Esophagus (tissue), 2 donors: ENCODE data around the gene CFAP68. TPM values are rescaled to one million over a fixed set of nuclear protein-coding genes. Genes with fewer than 3 reads are reported as not detected.
"Not testable (repeated sequence)": the region's sequence is repeated elsewhere in the genome, so short reads cannot be mapped to it uniquely, and the experiment has no call there.

Experiments used
- H3K27ac ChIP-seq, 2 donors: one replicate each; pipeline ENCODE4 v1.5.1; 2013; ENCODE audit warnings: low read depth in 2 of 2, mild to moderate bottlenecking in 2 of 2, inconsistent platforms in 1 of 2, low read length in 1 of 2, moderate library complexity in 1 of 2
- H3K27me3 ChIP-seq, 2 donors: one replicate each; pipeline ENCODE4 v1.6.1; 2013; ENCODE audit warnings: low read length in 2 of 2, control low read depth in 1 of 2, mild to moderate bottlenecking in 1 of 2; ENCODE audit not compliant: insufficient read depth in 2 of 2, control insufficient read depth in 1 of 2
- H3K36me3 ChIP-seq, 2 donors: one replicate each; pipeline ENCODE4 v1.6.1; 2013; ENCODE audit warnings: low read length in 1 of 2; ENCODE audit not compliant: control insufficient read depth in 2 of 2, insufficient read depth in 2 of 2
- H3K4me1 ChIP-seq, 2 donors: one replicate each; pipeline ENCODE4 v1.6.1; 2013; ENCODE audit warnings: low read length in 1 of 2; ENCODE audit not compliant: control insufficient read depth in 2 of 2, insufficient read depth in 2 of 2
- H3K4me3 ChIP-seq, 2 donors: one replicate each; pipeline ENCODE4 v1.5.1; 2013; ENCODE audit warnings: low read length in 2 of 2, mild to moderate bottlenecking in 2 of 2, low read depth in 1 of 2, moderate library complexity in 1 of 2
- H3K9me3 ChIP-seq, 2 donors: one replicate each; pipeline ENCODE4 v1.6.1; 2013; ENCODE audit warnings: mild to moderate bottlenecking in 2 of 2, low read depth in 1 of 2, low read length in 1 of 2, moderate library complexity in 1 of 2; ENCODE audit not compliant: control insufficient read depth in 2 of 2, insufficient read depth in 1 of 2
- WGBS, 2 donors: extraction: QIAGEN DNeasy Blood & Tissue Kit; methylation state at CpG; one replicate each; pipeline ENCODE4 v1.1.7; 2013; 5-methylcytosine and 5-hydroxymethylcytosine counted together
- polyA plus RNA-seq, 2 donors: library from polyadenylated mRNA; stranded (reverse); fragments of 200-250 nt; gene quantifications; one replicate each; pipeline ENCODE4 v1.2.3, GENCODE V29; 2013
- donor health status: healthy with polysubstance abuse.
- donor health status: Bipolar disorder and iron deficiency.

Gene CFAP68
- polyA plus RNA-seq, 2 donors: 29.5 to 33.4 TPM

GRCh38 chr11:111855506-111855905, 23.8 kb upstream of the CFAP68 start:
- Histone ChIP-seq H3K4me1 (no peaks in the 10 kb centered on the region), H3K4me3 (no peak overlapping the region), H3K27ac (no peak overlapping the region), H3K36me3 (peaks cover 4 to 6% of the 10 kb centered on the region in 2 donors), H3K27me3 (no peaks in the 10 kb centered on the region), H3K9me3 (no peaks in the 10 kb centered on the region)

- Histone ChIP-seq H3K4me3 (no peak overlapping the region), H3K9me3 (no peaks in the 10 kb centered on the region), H3K36me3 (peaks cover 4 to 8% of the 10 kb centered on the region in 2 donors), H3K4me1 (no peaks in the 10 kb centered on the region), H3K27ac (no peak overlapping the region), H3K27me3 (no peaks in the 10 kb centered on the region)
- 90 to 94% methylated on average over 3 of the region's 3 CpGs for WGBS, 2 donors
Observed at GRCh38 chr11:111860257-111860656, 19.1 kb upstream of the CFAP68 start.

DNA sequence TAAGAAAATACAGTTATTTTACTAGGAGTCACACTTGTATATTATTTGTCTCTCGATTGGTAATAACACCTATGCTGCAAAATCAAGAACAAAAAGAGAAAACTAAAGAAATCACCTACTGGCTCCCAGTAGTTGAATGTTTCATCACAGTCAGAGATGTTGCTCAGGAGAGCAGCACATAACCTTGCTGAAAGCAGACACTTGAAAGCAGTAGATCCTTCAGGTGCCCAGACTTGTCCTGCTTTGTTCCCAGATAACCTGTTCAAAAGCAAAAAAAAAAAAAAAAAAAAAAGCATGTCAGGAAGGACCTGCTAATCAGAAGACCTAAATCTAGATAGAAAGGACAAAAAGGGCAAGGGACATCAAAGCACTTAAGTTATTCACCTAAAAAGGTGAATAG, 9.2 kb upstream of the CFAP68 start:
- Histone ChIP-seq H3K36me3 (peaks cover 0 to 2% of the 10 kb centered on the region in 2 donors), H3K4me1 (no peaks in the 10 kb centered on the region), H3K27ac (no peak overlapping the region), H3K27me3 (no peaks in the 10 kb centered on the region), H3K4me3 (no peak overlapping the region), H3K9me3 (no peaks in the 10 kb centered on the region)
- 45 to 69% methylated on average over 1 of the region's 1 CpG for WGBS, 2 donors

DNA sequence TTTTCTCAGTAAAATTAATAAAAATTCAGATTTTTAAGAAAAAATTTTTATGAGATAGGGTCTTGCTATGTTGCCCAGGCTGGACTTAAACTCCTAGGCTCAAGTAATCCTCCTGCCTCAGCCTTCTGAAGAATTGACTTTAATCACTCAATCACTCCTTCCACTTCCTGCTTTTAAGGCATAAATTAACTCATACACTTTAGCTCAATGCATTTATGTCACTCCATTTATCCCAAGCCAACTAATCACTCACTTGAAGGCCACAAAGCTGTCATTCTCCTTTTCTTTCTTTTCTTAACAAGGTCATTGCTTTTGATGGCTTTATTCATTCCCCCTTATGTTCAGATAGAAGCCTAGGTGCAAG, 8.8 kb upstream of the CFAP68 start:
- Histone ChIP-seq H3K4me1 (no peaks in the 10 kb centered on the region), H3K27ac (peak overlapping the region; percentile 88 to 89), H3K4me3 (peak overlapping the region; percentile 87 to 99), H3K9me3 (no peaks in the 10 kb centered on the region), H3K27me3 (no peaks in the 10 kb centered on the region), H3K36me3 (peaks cover 0 to 2% of the 10 kb centered on the region in 2 donors)

- H3K4me3 ChIP-seq: peak within 1 kb of the TSS; percentile 87 to 99
- peaks cover 0 to 2% of the 10 kb centered on the region in 2 donors for H3K36me3 ChIP-seq
- no peaks in the 10 kb centered on the region for H3K9me3 ChIP-seq
- 0% methylated on average over 41 to 51 of the region's 51 CpGs for WGBS, 2 donors
- no peaks in the 10 kb centered on the region for H3K27me3 ChIP-seq
- no peaks in the 10 kb centered on the region for H3K4me1 ChIP-seq
- peak within 1 kb of the TSS; percentile 88 to 89 for H3K27ac ChIP-seq
Observed at GRCh38 chr11:111870886-111871692, 8.3 kb upstream of the CFAP68 start, which contains the start of gene ALG9. Gene ALG9, minus strand, starts transcription at chr11:111871581. Its CDS starts 99 bp downstream, at chr11:111871482.

DNA sequence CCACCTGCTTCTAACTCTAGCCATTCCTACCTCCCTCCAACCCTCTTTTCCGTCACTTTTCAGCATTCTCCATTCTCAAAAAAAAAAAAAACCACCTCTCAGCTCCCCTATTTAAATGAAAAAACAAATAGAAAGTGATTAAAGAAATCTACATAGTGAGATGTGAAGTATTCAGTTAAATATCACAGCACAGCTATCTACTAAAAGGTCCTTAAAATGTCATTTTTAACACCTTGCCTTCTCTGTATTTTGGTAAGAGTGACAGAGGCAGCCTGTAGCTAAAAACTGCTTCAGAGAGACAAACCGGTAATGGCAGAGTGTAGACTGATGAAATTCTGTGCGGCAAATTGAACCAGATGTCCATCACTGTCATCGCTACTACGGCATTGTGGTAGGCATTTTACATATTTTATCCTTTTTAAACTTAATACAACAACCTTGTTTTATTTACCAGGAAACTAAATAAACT, 7.6 kb upstream of the CFAP68 start:
- Histone ChIP-seq H3K9me3 (no peaks in the 10 kb centered on the region), H3K27me3 (no peaks in the 10 kb centered on the region), H3K36me3 (peaks cover 0 to 2% of the 10 kb centered on the region in 2 donors), H3K4me3 (peak overlapping the region; percentile 87 to 99), H3K4me1 (no peaks in the 10 kb centered on the region), H3K27ac (peak overlapping the region; percentile 88 to 89)
- 57 to 60% methylated on average over 5 of the region's 5 CpGs for WGBS, 2 donors

DNA sequence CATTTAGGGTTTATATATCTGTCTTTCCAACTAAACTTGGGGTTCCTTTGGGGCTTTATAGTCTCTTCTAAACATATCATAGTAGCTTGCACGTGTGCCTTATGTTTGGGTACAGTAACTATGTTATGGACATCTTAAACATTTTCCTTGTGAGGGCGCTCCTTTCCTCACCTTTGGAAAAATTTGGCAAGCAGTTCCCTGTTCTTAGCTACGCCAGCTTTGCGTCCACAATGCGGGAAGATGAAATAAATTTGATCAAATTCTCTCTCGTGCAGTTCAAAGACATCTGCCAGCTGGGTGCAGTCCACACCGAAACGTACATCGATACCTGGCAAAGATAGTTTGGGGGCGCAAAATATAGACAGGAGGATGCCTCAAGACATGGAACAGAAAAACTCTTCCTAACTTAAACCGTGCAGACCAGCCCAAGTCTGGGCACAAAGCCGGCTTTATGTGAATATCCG, 924 bp upstream of the CFAP68 start:
- peak overlapping the region; percentile 65 for H3K4me3 ChIP-seq
- peaks cover 0 to 2% of the 10 kb centered on the region in 2 donors for H3K4me1 ChIP-seq
- peak overlapping the region; percentile 97 to 100 for H3K27ac ChIP-seq
- H3K27me3 ChIP-seq: no peaks in the 10 kb centered on the region
- 0% methylated on average over 13 of the region's 13 CpGs for WGBS, 2 donors
- H3K36me3 ChIP-seq: no peaks in the 10 kb centered on the region
- no peaks in the 10 kb centered on the region for H3K9me3 ChIP-seq

GRCh38 chr11:111879637-111879960, 258 bp downstream of the CFAP68 start:
- H3K4me1 ChIP-seq: peaks cover 0 to 2% of the 10 kb centered on the region in 2 donors
- 26 to 37% methylated on average over 6 of the region's 6 CpGs for WGBS, 2 donors
- no peaks in the 10 kb centered on the region for H3K36me3 ChIP-seq
- H3K27ac ChIP-seq: peak overlapping the region; percentile 97 to 100
- no peaks in the 10 kb centered on the region for H3K27me3 ChIP-seq
- no peaks in the 10 kb centered on the region for H3K9me3 ChIP-seq
- H3K4me3 ChIP-seq: peak overlapping the region; percentile 65

- H3K4me3 ChIP-seq: no peak overlapping the region
- WGBS, 2 donors: 93 to 94% methylated on average over 5 of the region's 5 CpGs
- no peaks in the 10 kb centered on the region for H3K9me3 ChIP-seq
- peaks cover 0 to 2% of the 10 kb centered on the region in 2 donors for H3K4me1 ChIP-seq
- no peak overlapping the region for H3K27ac ChIP-seq
- no peaks in the 10 kb centered on the region for H3K27me3 ChIP-seq
- H3K36me3 ChIP-seq: no peaks in the 10 kb centered on the region
Observed at GRCh38 chr11:111882202-111882601, 2.9 kb downstream of the CFAP68 start.

GRCh38 chr11:111885053-111885452, 5.7 kb downstream of the CFAP68 start:
- H3K27ac ChIP-seq, H3K27me3 ChIP-seq, H3K4me3 ChIP-seq, H3K36me3 ChIP-seq, H3K4me1 ChIP-seq, H3K9me3 ChIP-seq: not testable (repeated sequence)
- whole genome bisulfite sequencing, 2 donors: 68 to 91% methylated on average over 4 of the region's 4 CpGs
